GM12878 (cell line): Measurements from ENCODE around the gene NPAS3. TPM values are rescaled to one million over a fixed set of nuclear protein-coding genes. Genes with fewer than 3 reads are reported as not detected.
A peak's percentile ranks its signal among the peaks of the same experiment; 100 is the strongest.

Experiments used
- SMAD1 ChIP-seq: fragments of 450-650 bp; IDR thresholded peaks from 2 replicates; pipeline ENCODE4 v1.6.1; 2018; ENCODE audit warnings: mild to moderate bottlenecking, low read depth; ENCODE audit not compliant: partially characterized antibody
- polyA plus RNA-seq, 11 experiments: library from polyadenylated mRNA; depleted of rRNA in 4 of 11; unstranded in 6 of 11; stranded (reverse) in 5 of 11; fragments of >200 nt; fragmentation: Nextera tagmentation in 4 of 11; fragmentation: Illumina TruSeq in 1 of 11; extraction: Ambion mirVana in 4 of 11; extraction: Trizol in 1 of 11; gene quantifications; 1 replicate in 1 of 11; 2 replicates in 10 of 11; pipeline versions ENCODE4 v1.2.1 to v1.2.3, GENCODE V29; 2011 to 2016; ENCODE audit warnings: inconsistent platforms in 2 of 11, missing spikeins in 2 of 11, low read depth in 1 of 11
- total RNA-seq, 4 experiments: library from RNA; depleted of rRNA in 3 of 4; stranded (reverse); fragments of >200 nt in 3 of 4; fragmentation: Illumina TruSeq in 1 of 4; extraction: Trizol in 1 of 4; gene quantifications; 2 replicates each; pipeline versions ENCODE4 v1.2.1 to v1.2.3, GENCODE V29; 2013 to 2021
- TF ChIP-seq, protein P1 (sequence below): fragments of 450-650 bp; IDR thresholded peaks from 2 replicates; pipeline ENCODE4 v1.6.1; 2017; ENCODE audit warnings: mild to moderate bottlenecking, moderate library complexity
- TF ChIP-seq, protein P2 (sequence below): IDR thresholded peaks from 2 replicates; pipeline ENCODE4 v1.6.1; 2012; ENCODE audit warnings: improper control_type of control experiment, low read depth, low read length; ENCODE audit not compliant: insufficient replicate concordance

Gene NPAS3
- total and polyA plus RNA-seq, 10 of the 15 experiments (the other 5 are each of a cell fraction or from before 2014, with no cell fraction given): under 0.01 to 2.7 (median 0.03) TPM; not detected in 6

DNA sequence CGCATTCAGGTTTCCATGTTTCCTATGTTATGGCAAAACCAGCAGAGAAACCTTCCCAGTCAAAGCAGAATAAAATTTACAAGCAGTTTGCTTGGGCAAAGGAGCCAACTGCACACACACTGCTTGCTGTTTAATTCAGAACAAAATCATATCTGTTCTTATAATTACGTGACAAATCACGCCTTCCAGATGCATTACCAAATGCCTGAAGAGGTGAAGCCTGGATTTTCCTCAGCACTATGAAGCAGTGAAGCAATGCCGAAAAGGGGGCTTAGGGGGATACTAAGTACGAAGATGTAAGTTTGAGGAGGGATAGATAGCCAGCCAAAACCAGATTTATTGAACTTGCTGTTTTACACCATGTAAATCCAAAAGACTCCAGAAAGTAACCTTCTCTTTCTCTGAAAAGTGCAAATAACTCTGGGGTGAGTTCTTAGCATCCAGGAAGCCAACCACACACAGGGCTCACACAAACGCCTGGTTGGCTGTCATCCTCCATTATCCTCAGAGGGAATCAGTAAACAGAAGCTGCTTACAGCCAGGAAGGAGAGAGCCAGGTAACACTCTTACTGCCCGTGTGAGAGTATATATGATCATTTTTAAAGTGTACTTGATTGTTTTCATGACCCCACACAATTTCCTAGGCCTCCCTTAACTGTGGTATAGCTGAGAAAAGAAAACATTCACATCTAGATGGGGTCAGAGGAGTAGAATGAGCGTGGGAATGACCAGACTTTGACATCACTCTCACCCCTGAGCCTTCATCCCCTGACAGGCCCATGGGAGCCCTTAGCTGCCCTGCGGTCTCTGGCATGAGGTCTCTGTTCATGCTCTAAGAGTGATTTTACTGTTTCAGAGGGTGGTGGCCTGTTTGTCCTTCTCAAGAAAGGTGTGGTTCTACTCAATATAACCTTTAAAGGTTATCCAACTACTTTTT lies 569.7 kb downstream of the NPAS3 start (continued):
- TF ChIP-seq, protein P1, sequence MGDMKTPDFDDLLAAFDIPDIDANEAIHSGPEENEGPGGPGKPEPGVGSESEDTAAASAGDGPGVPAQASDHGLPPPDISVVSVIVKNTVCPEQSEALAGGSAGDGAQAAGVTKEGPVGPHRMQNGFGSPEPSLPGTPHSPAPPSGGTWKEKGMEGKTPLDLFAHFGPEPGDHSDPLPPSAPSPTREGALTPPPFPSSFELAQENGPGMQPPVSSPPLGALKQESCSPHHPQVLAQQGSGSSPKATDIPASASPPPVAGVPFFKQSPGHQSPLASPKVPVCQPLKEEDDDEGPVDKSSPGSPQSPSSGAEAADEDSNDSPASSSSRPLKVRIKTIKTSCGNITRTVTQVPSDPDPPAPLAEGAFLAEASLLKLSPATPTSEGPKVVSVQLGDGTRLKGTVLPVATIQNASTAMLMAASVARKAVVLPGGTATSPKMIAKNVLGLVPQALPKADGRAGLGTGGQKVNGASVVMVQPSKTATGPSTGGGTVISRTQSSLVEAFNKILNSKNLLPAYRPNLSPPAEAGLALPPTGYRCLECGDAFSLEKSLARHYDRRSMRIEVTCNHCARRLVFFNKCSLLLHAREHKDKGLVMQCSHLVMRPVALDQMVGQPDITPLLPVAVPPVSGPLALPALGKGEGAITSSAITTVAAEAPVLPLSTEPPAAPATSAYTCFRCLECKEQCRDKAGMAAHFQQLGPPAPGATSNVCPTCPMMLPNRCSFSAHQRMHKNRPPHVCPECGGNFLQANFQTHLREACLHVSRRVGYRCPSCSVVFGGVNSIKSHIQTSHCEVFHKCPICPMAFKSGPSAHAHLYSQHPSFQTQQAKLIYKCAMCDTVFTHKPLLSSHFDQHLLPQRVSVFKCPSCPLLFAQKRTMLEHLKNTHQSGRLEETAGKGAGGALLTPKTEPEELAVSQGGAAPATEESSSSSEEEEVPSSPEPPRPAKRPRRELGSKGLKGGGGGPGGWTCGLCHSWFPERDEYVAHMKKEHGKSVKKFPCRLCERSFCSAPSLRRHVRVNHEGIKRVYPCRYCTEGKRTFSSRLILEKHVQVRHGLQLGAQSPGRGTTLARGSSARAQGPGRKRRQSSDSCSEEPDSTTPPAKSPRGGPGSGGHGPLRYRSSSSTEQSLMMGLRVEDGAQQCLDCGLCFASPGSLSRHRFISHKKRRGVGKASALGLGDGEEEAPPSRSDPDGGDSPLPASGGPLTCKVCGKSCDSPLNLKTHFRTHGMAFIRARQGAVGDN: peak; percentile 33; the same call in 1 of the 2 replicates
- TF ChIP-seq, protein P2, sequence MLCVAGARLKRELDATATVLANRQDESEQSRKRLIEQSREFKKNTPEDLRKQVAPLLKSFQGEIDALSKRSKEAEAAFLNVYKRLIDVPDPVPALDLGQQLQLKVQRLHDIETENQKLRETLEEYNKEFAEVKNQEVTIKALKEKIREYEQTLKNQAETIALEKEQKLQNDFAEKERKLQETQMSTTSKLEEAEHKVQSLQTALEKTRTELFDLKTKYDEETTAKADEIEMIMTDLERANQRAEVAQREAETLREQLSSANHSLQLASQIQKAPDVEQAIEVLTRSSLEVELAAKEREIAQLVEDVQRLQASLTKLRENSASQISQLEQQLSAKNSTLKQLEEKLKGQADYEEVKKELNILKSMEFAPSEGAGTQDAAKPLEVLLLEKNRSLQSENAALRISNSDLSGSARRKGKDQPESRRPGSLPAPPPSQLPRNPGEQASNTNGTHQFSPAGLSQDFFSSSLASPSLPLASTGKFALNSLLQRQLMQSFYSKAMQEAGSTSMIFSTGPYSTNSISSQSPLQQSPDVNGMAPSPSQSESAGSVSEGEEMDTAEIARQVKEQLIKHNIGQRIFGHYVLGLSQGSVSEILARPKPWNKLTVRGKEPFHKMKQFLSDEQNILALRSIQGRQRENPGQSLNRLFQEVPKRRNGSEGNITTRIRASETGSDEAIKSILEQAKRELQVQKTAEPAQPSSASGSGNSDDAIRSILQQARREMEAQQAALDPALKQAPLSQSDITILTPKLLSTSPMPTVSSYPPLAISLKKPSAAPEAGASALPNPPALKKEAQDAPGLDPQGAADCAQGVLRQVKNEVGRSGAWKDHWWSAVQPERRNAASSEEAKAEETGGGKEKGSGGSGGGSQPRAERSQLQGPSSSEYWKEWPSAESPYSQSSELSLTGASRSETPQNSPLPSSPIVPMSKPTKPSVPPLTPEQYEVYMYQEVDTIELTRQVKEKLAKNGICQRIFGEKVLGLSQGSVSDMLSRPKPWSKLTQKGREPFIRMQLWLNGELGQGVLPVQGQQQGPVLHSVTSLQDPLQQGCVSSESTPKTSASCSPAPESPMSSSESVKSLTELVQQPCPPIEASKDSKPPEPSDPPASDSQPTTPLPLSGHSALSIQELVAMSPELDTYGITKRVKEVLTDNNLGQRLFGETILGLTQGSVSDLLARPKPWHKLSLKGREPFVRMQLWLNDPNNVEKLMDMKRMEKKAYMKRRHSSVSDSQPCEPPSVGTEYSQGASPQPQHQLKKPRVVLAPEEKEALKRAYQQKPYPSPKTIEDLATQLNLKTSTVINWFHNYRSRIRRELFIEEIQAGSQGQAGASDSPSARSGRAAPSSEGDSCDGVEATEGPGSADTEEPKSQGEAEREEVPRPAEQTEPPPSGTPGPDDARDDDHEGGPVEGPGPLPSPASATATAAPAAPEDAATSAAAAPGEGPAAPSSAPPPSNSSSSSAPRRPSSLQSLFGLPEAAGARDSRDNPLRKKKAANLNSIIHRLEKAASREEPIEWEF: peak; percentile 86
- peak; percentile 82 for TF ChIP-seq SMAD1
- TF ChIP-seq, all 136 proteins: peak for 10
